Calu3 (cell line): ENCODE results near the gene CD72. TPM values are rescaled to one million over a fixed set of nuclear protein-coding genes. Genes with fewer than 3 reads are reported as not detected.
A peak's percentile ranks its signal among the peaks of the same experiment; 100 is the strongest.

Experiments used
- BruUV-seq: library from RNA; stranded (reverse); fragments of 400-500 nt; replicated peaks from 2 replicates; lab custom pipeline; 2021; lab: Mats Ljungman, UMichigan
- CTCF ChIA-PET: fragments of 300-600 bp; sonication (Branson Sonifier 250); formaldehyde crosslinking; loops from one replicate; lab custom pipeline; 2022; ENCODE audit warnings: antibody characterized with exemption; lab: Charles Lee
- DNase-seq: peaks from one replicate; pipeline ENCODE4 v3.0.0; 2022
- H3K27ac Mint-ChIP-seq: one replicate; pipeline ENCODE4 v1.8.0; 2022; ENCODE audit warnings: mixed read lengths; ENCODE audit not compliant: unreplicated experiment
- H3K27me3 Mint-ChIP-seq: one replicate; pipeline ENCODE4 v1.8.0; 2022; ENCODE audit warnings: mixed read lengths; ENCODE audit not compliant: unreplicated experiment
- H3K36me3 Mint-ChIP-seq: one replicate; pipeline ENCODE4 v1.8.0; 2022; ENCODE audit warnings: mild to moderate bottlenecking, moderate library complexity, mixed read lengths; ENCODE audit not compliant: insufficient read depth, unreplicated experiment
- H3K4me1 Mint-ChIP-seq: one replicate; pipeline ENCODE4 v1.8.0; 2022; ENCODE audit warnings: mild to moderate bottlenecking, low read depth, mixed read lengths; ENCODE audit not compliant: unreplicated experiment
- H3K4me3 Mint-ChIP-seq: one replicate; pipeline ENCODE4 v1.8.0; 2022; ENCODE audit warnings: mild to moderate bottlenecking, low read depth, moderate library complexity, mixed read lengths; ENCODE audit not compliant: unreplicated experiment
- H3K9me3 Mint-ChIP-seq: one replicate; pipeline ENCODE4 v1.8.0; 2022; ENCODE audit warnings: low read depth, mixed read lengths; ENCODE audit not compliant: unreplicated experiment
- intact Hi-C: fragments of 100-400 bp; cut with micrococcal nuclease; formaldehyde crosslinking; loops from one replicate; pipeline ENCODE4 v1.10.0; 2022; ENCODE audit not compliant: unreplicated experiment
- total RNA-seq: library from RNA; stranded (reverse); gene quantifications from 2 replicates; pipeline ENCODE4 v1.2.3, GENCODE V29; 2022
- TF ChIP-seq, protein P1 (sequence below): fragments of 200-600 bp; IDR thresholded peaks from one replicate; pipeline ENCODE4 v1.8.0; 2022; ENCODE audit warnings: antibody characterized with exemption; ENCODE audit not compliant: unreplicated experiment

The CD72 gene
- total RNA-seq, 1 experiment from 2014 or later = 0.38 TPM

DNA sequence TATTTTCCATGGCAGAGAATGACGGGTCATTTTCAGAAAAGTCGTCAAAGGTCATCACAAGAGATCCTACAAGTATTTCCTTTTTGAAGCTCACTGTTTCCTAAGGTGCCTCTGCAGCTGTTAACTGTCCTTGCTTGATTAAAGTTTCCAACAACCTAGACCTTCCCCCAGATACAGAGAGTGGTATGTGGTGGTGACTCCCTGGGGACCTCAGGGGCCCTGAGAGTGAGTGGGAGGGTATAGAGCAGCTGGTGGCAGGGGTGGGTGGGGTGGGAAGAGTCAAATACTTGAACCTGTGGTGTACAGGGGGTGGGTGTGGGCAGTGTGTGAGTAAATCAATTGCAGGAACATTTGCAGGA, 1.6 kb upstream of the CD72 start:
- H3K4me1 Mint-ChIP-seq = no peaks in the 10 kb centered on the region
- peaks cover 55% of the 10 kb centered on the region for H3K27me3 Mint-ChIP-seq
- TF ChIP-seq, protein P1, sequence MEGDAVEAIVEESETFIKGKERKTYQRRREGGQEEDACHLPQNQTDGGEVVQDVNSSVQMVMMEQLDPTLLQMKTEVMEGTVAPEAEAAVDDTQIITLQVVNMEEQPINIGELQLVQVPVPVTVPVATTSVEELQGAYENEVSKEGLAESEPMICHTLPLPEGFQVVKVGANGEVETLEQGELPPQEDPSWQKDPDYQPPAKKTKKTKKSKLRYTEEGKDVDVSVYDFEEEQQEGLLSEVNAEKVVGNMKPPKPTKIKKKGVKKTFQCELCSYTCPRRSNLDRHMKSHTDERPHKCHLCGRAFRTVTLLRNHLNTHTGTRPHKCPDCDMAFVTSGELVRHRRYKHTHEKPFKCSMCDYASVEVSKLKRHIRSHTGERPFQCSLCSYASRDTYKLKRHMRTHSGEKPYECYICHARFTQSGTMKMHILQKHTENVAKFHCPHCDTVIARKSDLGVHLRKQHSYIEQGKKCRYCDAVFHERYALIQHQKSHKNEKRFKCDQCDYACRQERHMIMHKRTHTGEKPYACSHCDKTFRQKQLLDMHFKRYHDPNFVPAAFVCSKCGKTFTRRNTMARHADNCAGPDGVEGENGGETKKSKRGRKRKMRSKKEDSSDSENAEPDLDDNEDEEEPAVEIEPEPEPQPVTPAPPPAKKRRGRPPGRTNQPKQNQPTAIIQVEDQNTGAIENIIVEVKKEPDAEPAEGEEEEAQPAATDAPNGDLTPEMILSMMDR = no peak
- no TSS peak for BruUV-seq
- no peaks in the 10 kb centered on the region for H3K36me3 Mint-ChIP-seq
- no peak overlapping the region for H3K27ac Mint-ChIP-seq
- H3K4me3 Mint-ChIP-seq = no peak overlapping the region
- intact Hi-C loops = no loop called here
- no peaks in the 10 kb centered on the region for H3K9me3 Mint-ChIP-seq
- DNase-seq = no peak
- CTCF ChIA-PET = no interaction called here

DNA sequence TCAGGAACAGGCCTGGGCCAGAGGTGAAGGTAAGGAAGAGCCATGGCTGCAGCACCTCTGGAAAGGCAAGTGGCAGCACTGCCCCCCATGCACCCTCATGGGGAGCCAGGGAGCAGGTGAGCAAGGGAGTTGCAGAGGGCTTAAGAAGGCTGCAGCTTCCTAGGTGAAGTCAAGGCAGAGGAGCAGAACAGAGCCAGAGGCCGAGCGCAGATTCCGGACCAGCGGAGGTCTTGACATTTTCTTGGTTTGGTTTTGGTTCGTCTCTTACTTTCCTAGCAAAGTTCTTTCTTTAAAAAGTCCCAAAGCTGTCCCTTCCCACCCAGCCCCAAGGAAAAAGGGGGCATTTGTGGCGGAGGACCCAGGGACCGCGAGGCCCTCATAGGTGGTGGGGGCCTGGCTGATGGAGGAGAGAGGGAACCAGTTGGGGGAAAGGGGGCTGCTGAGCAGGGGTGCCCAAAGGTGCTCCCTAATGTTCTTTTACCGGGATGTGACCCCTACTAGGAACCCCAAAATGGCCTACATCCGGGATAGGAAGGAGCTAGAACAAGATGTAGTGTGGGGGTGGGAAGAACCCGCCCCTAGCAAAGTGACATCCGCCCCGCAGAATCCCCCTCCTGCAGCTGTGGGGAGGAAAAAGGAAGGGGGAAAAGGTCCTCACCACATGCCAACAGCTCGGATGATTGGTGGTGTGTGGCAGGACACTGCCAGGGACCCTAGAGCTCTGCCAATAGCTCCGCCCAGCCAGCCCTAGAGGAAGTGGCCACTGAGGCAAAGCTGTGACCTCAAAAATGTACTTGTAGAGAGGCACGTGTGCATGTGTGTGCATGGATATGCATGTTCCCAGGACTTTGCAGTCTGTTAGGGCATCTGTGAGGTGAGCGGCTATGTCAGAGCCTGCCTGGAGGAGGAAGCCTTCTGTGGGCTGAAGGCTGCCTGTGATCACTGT, 914 bp upstream of the CD72 start:
- H3K36me3 Mint-ChIP-seq = no peaks in the 10 kb centered on the region
- H3K27ac Mint-ChIP-seq = no peak overlapping the region
- BruUV-seq = no TSS peak
- TF ChIP-seq, protein P1 = no peak
- H3K4me3 Mint-ChIP-seq = no peak overlapping the region
- H3K4me1 Mint-ChIP-seq = no peaks in the 10 kb centered on the region
- no peak for DNase-seq
- H3K27me3 Mint-ChIP-seq = peaks cover 62% of the 10 kb centered on the region
- H3K9me3 Mint-ChIP-seq = no peaks in the 10 kb centered on the region
- intact Hi-C loops = no loop called here
- CTCF ChIA-PET = no interaction called here

DNA sequence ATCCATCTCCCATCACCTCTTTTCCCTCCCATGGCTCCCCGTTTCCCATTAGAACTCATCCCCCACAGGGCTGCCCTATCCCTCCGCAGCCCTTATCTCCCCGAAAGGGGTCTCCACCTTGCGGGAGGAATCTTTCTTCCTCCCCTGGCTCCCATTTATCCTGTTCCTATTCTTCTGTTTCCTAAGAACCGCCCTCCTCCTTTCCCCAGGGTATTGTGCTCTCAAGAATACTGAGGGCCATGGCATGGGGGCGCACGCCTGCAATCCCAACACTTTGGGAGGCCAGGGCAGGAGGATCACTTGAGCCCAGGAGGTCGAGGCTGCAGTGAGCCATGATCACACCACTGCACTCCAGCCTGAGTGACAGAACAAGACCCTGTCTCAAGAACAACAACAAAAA, 665 bp downstream of the CD72 start:
- TF ChIP-seq, protein P1 = no peak
- H3K27ac Mint-ChIP-seq = peak overlapping the region; percentile 38
- intact Hi-C loops = no loop called here
- BruUV-seq = no TSS peak
- CTCF ChIA-PET = no interaction called here
- peaks cover 76% of the 10 kb centered on the region for H3K27me3 Mint-ChIP-seq
- H3K4me3 Mint-ChIP-seq = peak overlapping the region; percentile 49
- H3K9me3 Mint-ChIP-seq = no peaks in the 10 kb centered on the region
- no peaks in the 10 kb centered on the region for H3K4me1 Mint-ChIP-seq
- H3K36me3 Mint-ChIP-seq = no peaks in the 10 kb centered on the region
- no peak for DNase-seq

DNA sequence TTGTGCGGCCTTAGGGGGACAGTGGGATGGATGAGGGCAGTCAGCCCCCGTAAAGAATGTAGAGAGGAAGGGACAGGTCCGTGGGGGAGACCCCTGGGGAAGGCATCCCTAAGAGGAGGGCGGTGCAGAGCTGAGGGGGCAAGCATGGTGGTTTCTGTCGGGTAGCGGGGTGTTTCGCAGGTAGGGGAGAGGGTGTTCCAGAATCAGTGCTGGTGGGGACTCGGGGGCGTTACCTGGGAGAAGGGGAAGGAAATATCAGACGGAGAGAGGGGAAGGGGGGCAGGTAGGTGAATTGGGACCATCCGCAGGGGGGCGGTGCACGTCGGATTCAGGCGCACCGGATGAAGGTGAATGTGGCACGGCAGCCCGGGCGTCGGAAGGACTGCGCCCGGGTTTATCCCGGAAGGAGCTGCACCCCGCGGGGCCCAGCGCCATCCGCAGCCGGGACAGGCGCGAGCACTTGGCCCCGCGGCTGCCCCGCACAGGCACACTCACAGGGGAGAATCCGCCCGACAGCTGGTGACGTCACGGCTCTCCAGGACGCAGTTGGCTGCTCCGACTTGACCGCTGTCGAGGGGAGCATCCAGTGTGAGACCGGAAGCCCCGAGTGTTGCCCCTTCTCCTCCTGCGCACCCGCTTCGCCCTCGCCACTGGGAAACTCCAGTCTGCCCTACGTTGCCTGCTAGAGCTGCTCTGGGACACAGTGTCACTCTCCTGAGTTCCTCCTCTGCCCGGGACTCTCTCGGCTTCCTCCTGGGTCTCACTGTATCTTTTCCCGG, 1.3 kb downstream of the CD72 start:
- H3K9me3 Mint-ChIP-seq = no peaks in the 10 kb centered on the region
- DNase-seq = peak; percentile 36
- no peaks in the 10 kb centered on the region for H3K4me1 Mint-ChIP-seq
- no peaks in the 10 kb centered on the region for H3K36me3 Mint-ChIP-seq
- BruUV-seq = no TSS peak
- intact Hi-C loops = no loop called here
- peaks cover 76% of the 10 kb centered on the region for H3K27me3 Mint-ChIP-seq
- TF ChIP-seq, protein P1 = no peak
- H3K4me3 Mint-ChIP-seq = peak overlapping the region; percentile 49
- H3K27ac Mint-ChIP-seq = peak overlapping the region; percentile 38
- CTCF ChIA-PET = no interaction called here
